Suppressor macrophage treated with lipopolysaccharide for 1 hour (primary cell): ENCODE results near the gene RNF175.
A peak's percentile ranks its signal among the peaks of the same experiment; 100 is the strongest.
"Not testable (repeated sequence)": the region's sequence is repeated elsewhere in the genome, so short reads cannot be mapped to it uniquely, and the experiment has no call there.

Experiments
- DNase-seq, 3 donors: peaks; one replicate each; pipeline ENCODE4 v3.0.0-alpha.2; 2020 to 2022

RNF175 gene

DNA sequence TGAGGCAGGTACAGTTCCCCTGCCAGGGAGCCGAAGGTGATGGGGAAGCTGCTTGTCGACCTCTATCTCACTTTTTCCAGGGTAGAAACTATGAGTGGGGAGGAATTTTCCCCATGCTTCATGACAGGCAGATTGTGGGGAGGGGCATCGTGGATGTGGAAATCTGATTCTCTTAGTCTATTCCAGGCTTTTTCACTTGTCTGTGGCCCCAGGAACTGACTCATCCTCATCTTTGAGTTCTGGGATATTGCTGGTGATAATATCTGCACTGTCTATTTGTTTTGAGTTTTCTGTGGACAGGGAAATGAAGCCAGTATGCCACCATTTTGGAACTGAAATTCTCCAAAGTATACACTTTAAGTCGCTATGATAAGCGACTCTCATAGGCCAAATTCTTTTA is 83.3 kb downstream of the RNF175 start:
- DNase-seq: peak; percentile 66 to 76 (median 73)

DNA sequence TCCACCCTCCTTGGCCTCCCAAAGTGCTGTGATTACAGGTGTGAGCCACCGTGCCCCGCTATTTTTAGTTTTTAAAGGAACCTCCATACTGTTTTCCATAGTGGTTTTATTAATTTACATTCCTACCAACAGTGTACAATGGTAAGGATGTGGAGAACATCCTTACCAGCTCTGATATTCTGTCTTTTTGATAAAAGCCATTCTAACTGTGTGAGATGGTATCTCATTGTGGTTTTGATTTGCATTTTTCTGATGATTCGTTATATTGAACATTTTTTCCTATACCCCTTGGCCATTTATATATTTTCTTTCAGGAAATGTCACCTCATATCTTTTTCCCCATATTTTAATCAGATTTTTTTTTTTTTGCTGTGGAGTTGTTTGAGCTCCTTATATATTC is 90.0 kb downstream of the RNF175 start:
- no peak for DNase-seq

DNA sequence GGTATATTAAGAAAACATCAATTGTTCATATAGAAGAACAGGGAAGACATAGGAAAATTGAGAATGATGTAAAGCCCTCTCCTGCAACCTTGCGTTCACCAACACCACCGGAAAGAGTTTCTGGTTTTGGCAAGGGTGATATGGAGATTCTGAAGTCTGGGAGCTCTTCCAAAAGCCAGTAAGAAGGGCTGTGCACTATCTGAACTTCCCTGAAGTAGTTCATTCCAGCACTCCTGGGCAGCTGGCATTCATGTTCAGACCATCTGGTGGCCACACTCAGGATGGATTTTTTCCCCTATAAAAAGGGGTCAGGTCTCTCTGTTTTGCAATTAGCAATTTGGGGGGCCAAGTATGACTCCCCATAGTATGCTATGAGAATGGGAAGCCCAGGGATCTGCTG is 91.2 kb downstream of the RNF175 start:
- DNase-seq: no peak

DNA sequence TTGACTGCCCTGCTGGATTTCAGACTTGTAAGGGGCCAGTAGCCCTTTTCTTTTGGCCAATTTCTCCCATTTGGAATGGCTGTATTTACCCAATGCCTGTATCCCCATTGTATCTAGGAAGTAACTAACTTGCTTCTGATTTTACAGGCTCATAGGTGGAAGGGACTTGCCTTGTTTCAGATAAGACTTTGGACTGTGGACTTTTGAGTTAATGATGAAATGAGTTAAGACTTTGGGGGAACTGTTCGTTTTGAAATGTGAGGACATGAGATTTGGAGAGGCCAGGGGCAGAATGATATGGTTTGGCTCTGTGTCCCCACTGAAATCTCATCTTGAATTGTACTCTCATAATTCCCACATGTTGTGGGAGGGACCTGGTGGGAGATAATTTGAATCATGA is 93.3 kb downstream of the RNF175 start:
- DNase-seq: not testable (repeated sequence)

DNA sequence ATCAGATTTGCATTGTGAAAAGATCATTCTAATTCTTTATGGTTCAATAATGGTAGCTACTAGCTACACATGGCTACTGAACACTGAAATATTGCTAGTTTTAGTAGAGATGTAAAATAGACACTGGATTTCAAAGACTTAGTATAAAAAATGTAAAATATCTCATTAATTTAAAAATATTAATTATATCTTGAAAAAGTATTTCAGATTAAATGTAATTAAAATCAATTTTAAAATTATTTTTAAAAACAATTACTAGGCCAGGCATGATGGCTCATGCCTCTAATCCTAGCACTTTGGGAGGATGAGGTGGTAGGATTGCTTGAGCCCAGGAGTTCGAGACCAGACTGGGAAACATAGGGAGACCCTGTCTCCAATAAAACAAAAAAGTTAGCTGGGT is 96.2 kb downstream of the RNF175 start:
- no peak for DNase-seq

DNA sequence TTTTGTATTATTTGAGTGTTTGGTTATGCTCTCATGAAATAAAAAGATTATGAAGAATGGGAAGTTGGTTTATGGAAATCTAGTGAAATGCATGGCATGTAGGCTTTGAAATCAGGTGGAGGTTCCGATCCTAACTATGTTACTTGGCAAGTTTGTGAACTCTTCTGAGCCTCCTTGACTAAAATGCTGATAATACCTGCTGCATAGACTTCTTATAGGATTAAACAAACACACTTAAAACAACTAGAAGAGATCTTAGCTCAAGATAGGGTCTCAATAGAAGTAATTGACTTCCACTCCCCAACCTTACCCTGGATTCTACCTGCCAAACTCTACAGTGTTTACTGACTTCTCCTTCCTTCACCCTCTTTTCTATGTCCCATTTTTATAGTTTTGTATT is 97.9 kb downstream of the RNF175 start:
- DNase-seq: no peak

DNA sequence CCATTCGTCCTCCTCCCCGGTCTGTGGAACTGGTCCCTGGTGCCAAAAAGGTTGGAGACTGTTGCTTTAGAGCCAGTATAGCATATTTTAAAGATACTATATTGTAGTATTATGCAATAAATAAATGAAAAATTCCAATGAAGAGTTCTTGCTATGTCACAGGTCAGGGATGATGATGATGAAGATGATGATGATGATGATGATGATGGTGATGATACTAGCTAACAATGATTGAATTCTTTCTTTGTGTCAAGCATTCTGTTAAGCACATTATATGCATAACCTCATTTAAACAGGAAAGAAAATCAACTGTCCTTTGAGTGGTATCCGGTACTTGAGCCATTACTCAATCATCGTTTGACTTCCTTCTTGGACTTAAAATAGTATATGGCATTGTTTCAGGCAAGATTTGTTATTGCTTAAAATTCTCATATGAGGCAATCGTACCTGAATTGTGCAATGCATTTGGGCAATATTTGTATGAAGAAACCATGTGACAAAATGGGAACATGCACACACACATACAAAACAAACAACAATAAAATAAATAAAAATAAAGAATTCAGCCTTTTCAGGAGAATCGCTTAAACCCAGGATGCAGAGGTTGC is 98.5 kb downstream of the RNF175 start:
- peak; percentile 71 to 94 (median 93) for DNase-seq
